ENCODE results near the gene PUDP.
"Not testable (repeated sequence)": the region's sequence is repeated elsewhere in the genome, so short reads cannot be mapped to it uniquely, and the experiment has no call there.

- not testable (repeated sequence) for TF ChIP-seq EZH2 (IDR thresholded peaks at IDR 0.05; ENCODE audit: insufficient read depth, poor library complexity, severe bottlenecking); EZH2phosphoT487 (IDR thresholded peaks at IDR 0.05; ENCODE audit: insufficient read depth, low read depth)
These were observed 52.3 kb downstream of the PUDP start for GRCh38 chrX:7095657-7096056.
